HepG2 (cell line): ENCODE measurements around the gene CDC6. TPM values are rescaled to one million over a fixed set of nuclear protein-coding genes. Genes with fewer than 3 reads are reported as not detected.

Experiments
- ATAC-seq: fragments of 200-7000 bp; cut with Tn5 transposase; 3 replicates; pipeline ENCODE4 v1.9.1; 2020; ENCODE audit warnings: mild to moderate bottlenecking, moderate library complexity
- BruUV-seq: library from RNA; stranded (reverse); fragments of 400-500 nt; replicated peaks from 2 replicates; lab custom pipeline; 2021; lab: Mats Ljungman, UMichigan
- CTCF ChIA-PET: fragments of 300-600 bp; formaldehyde crosslinking; extraction: SDS; loops from one replicate; lab custom pipeline; 2021; ENCODE audit warnings: low total read pairs, inconsistent platforms, low intra/inter-chr PET ratio; lab: Yijun Ruan, JAX
- POLR2A ChIA-PET: fragments of 350-600 bp; sonication (Branson Sonifier 250); formaldehyde crosslinking; loops from one replicate; lab custom pipeline; 2020; ENCODE audit warnings: antibody characterized with exemption, inconsistent platforms; lab: Yijun Ruan, JAX
- DNase-seq: peaks from one replicate; pipeline ENCODE4 v3.0.0-alpha.2; 2015; ENCODE audit warnings: low spot score
- FAIRE-seq: peaks from 3 replicates; lab custom pipeline; 2011; peaks lifted over from hg19 to GRCh38; lab: Jason Lieb, UNC
- H2AFZ ChIP-seq: one replicate; pipeline ENCODE4 v1.6.1; 2011; ENCODE audit warnings: low read length, inconsistent platforms
- H3K27ac ChIP-seq: fragments of 300-600 bp; 3 replicates; pipeline ENCODE4 v1.8.0; 2011; ENCODE audit warnings: mixed run types, mild to moderate bottlenecking, mixed read lengths, low read length, inconsistent platforms; ENCODE audit not compliant: insufficient read depth; ENCODE audit errors: extremely low read length
- H3K27me3 ChIP-seq, 2 experiments: fragments of 200-600 bp in 1 of 2; 2 replicates in 1 of 2; 3 replicates in 1 of 2; pipeline versions ENCODE4 v1.6.0 to v1.8.0; 2011; ENCODE audit warnings: low read length in 2 of 2, mild to moderate bottlenecking in 2 of 2, moderate library complexity in 2 of 2, inconsistent platforms in 1 of 2; ENCODE audit not compliant: insufficient read depth in 2 of 2, control insufficient read depth in 1 of 2
- H3K36me3 ChIP-seq, 2 experiments: fragments of 200-600 bp in 1 of 2; replicated peaks in 1 of 2; 2 replicates in 1 of 2; 3 replicates in 1 of 2; pipeline versions ENCODE4 v1.5.1 to v1.8.0; 2011; ENCODE audit warnings: low read length in 2 of 2, inconsistent platforms in 1 of 2; ENCODE audit not compliant: insufficient read depth in 2 of 2, control insufficient read depth in 1 of 2
- H3K4me1 ChIP-seq: 2 replicates; pipeline ENCODE4 v1.5.1; 2012; ENCODE audit warnings: low read length, inconsistent platforms; ENCODE audit not compliant: insufficient read depth
- H3K4me2 ChIP-seq: 2 replicates; pipeline ENCODE4 v1.6.0; 2011; ENCODE audit warnings: low read depth, low read length, inconsistent platforms
- H3K4me3 ChIP-seq, 3 experiments: fragments of 200-600 bp in 1 of 3; sonication (generic), shearing (Covaris generic) in 1 of 3; replicated peaks in 1 of 3; 2 replicates each; pipeline ENCODE4 v1.5.1; 2011 to 2016; ENCODE audit warnings: low read length in 3 of 3, inconsistent platforms in 2 of 3, low read depth in 2 of 3, mild to moderate bottlenecking in 2 of 3, control low read depth in 1 of 3, mixed read lengths in 1 of 3; ENCODE audit not compliant: insufficient read depth in 1 of 3
- H3K79me2 ChIP-seq: one replicate; pipeline ENCODE4 v1.6.1; 2011; ENCODE audit warnings: low read length, inconsistent platforms; ENCODE audit not compliant: insufficient read depth
- H3K9ac ChIP-seq: 2 replicates; pipeline ENCODE4 v1.6.0; 2011; ENCODE audit warnings: mild to moderate bottlenecking, low read depth, low read length, inconsistent platforms; ENCODE audit not compliant: insufficient read depth
- H3K9me3 ChIP-seq: 2 replicates; pipeline ENCODE4 v1.5.1; 2012; ENCODE audit warnings: mild to moderate bottlenecking, low read length
- H4K20me1 ChIP-seq: 2 replicates; pipeline ENCODE4 v1.6.0; 2011; ENCODE audit warnings: inconsistent platforms, mild to moderate bottlenecking, low read length, moderate library complexity; ENCODE audit not compliant: insufficient read depth
- AGO2 ChIP-seq: fragments of 200-400 bp; formaldehyde crosslinking; optimal IDR thresholded peaks from 2 replicates; pipeline ENCODE3; 2017; ENCODE audit warnings: mild to moderate bottlenecking, low read depth, low read length, moderate library complexity
- ARNT2 ChIP-seq: sonication (generic); formaldehyde crosslinking; IDR thresholded peaks from 2 replicates; pipeline ENCODE4 v1.8.0; 2022; ENCODE audit warnings: mild to moderate bottlenecking, low read depth, missing genetic modification reagents, moderate library complexity
- MAFF ChIP-seq: IDR thresholded peaks from 2 replicates; pipeline ENCODE4 v1.6.1; 2011; ENCODE audit warnings: low read depth, low read length, improper control_type of control experiment
- MAFK ChIP-seq, 2 experiments: IDR thresholded peaks in 1 of 2; conservative IDR thresholded peaks in 1 of 2; 2 replicates each; pipeline ENCODE4 v1.6.1; 2011; ENCODE audit warnings: improper control_type of control experiment in 2 of 2, low read length in 2 of 2
- NONO ChIP-seq, 2 experiments: fragments of 450-650 bp in 1 of 2; sonication (generic) in 1 of 2; formaldehyde crosslinking in 1 of 2; IDR thresholded peaks in 1 of 2; conservative IDR thresholded peaks in 1 of 2; 2 replicates each; pipeline versions ENCODE4 v1.6.1 to v1.8.0; 2017 to 2022; ENCODE audit warnings: mild to moderate bottlenecking in 1 of 2, missing genetic modification reagents in 1 of 2, moderate library complexity in 1 of 2
- POLR2AphosphoS5 ChIP-seq: IDR thresholded peaks from 2 replicates; pipeline ENCODE4 v1.6.1; 2012; ENCODE audit warnings: low read depth, low read length
- POLR2G ChIP-seq: fragments of 200-400 bp; formaldehyde crosslinking; IDR thresholded peaks from 2 replicates; pipeline ENCODE4 v1.6.1; 2018; ENCODE audit warnings: mild to moderate bottlenecking, low read depth, low read length, moderate library complexity
- RFX1 ChIP-seq: fragments of 450-650 bp; IDR thresholded peaks from 2 replicates; pipeline ENCODE4 v1.6.1; 2017
- ZFP36L1 ChIP-seq: sonication (generic); formaldehyde crosslinking; IDR thresholded peaks from 2 replicates; pipeline ENCODE4 v1.8.0; 2022; ENCODE audit warnings: mild to moderate bottlenecking, missing genetic modification reagents, moderate library complexity
- ZNF614 ChIP-seq: IDR thresholded peaks from 2 replicates; pipeline ENCODE4 v1.6.1; 2018; ENCODE audit warnings: missing biosample characterization, missing genetic modification reagents, inconsistent platforms, borderline replicate concordance
- WGBS: methylation state at CpG from one replicate; pipeline ENCODE4 v1.1.6; 2017; ENCODE audit warnings: low lambda C conversion rate; 5-methylcytosine and 5-hydroxymethylcytosine counted together
- in situ Hi-C: cut with HindIII; loops from 2 replicates; pipeline ENCODE4 v1.10.0; 2017; ENCODE audit warnings: low pct_unique_long_range_greater_than_20kb; ENCODE audit not compliant: extremely low pct_ligation_motif_present
- intact Hi-C: fragments of 100-400 bp; cut with micrococcal nuclease; formaldehyde crosslinking; loops from one replicate; pipeline ENCODE4 v1.10.0; 2022; ENCODE audit not compliant: unreplicated experiment
- polyA plus RNA-seq, 8 experiments: library from polyadenylated mRNA; depleted of rRNA in 3 of 8; stranded (reverse) in 7 of 8; unstranded in 1 of 8; fragments of >200 nt; fragmentation: Illumina TruSeq in 4 of 8; extraction: Trizol in 4 of 8; gene quantifications; 2 replicates each; pipeline versions ENCODE4 v1.2.1 to v1.2.3, GENCODE V29; 2011 to 2016; ENCODE audit warnings: low read depth in 4 of 8, missing spikeins in 1 of 8, mixed read lengths in 1 of 8; ENCODE audit not compliant: insufficient read depth in 1 of 8
- total RNA-seq, 5 experiments: library from RNA; depleted of rRNA; stranded (reverse); fragments of >200 nt; fragmentation: Illumina TruSeq; extraction: Trizol; gene quantifications; 2 replicates each; pipeline ENCODE4 v1.2.3, GENCODE V29; 2016; ENCODE audit warnings: low read depth in 1 of 5
- TF ChIP-seq, protein P1 (sequence below): sonication (generic); formaldehyde crosslinking; IDR thresholded peaks from 2 replicates; pipeline ENCODE4 v1.5.1; 2020; ENCODE audit warnings: mild to moderate bottlenecking, missing genetic modification reagents, moderate library complexity
- TF ChIP-seq, protein P2 (sequence below): sonication (generic); formaldehyde crosslinking; IDR thresholded peaks from 2 replicates; pipeline ENCODE4 v1.4.0; 2020; ENCODE audit warnings: missing genetic modification reagents
- TF ChIP-seq, protein P3 (sequence below): IDR thresholded peaks from 2 replicates; pipeline ENCODE4 v1.6.1; 2016; ENCODE audit warnings: missing biosample characterization, missing genetic modification reagents, low read depth

Gene CDC6
- total and polyA plus RNA-seq, 2 of the 13 experiments (the other 11 are each of a cell fraction or from before 2014, with no cell fraction given), result 17.4 to 114 TPM

DNA sequence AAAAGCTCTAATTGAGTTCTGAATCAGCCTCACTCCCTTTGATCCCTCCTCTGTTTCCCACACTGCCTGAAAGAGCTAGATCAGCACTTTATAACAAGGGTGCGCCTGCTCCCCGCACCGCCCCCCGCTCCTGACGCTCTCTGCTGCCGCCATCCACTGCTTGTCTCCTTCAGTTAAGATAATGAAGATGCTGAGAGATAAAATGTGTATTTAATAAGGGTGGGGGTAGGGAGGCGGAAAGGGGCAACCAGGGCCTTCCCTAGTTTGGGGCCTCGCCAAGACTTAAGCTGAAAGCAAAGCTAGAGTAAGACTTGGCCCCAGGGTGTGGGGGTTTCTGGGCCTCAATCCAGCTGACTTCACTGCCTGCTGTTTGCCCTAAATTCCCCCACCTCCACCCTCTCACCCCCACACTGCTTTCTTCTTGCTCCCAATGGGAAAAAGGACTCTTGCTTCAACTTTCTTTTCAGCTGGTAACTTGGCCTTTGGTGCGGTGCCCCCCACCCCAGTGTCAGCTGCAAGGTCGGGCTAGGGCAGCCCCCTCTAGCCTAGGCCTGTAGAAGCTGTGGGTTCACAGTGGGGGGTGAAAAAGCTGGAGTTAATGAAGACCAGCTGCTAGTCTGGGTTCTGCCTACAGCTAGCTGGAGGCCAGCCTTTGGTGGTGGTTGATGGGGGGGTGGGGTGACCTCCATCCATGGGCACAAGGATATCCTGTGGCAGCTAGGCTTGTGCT is 19.5 kb downstream of the CDC6 start:
- Histone ChIP-seq H2AFZ (no peak overlapping the region), H3K79me2 (no peaks in the 10 kb centered on the region), H3K27ac (no peak overlapping the region), H4K20me1 (no peaks in the 10 kb centered on the region), H3K4me1 (peaks cover 57% of the 10 kb centered on the region), H3K4me2 (peak overlapping the region; percentile 28), H3K36me3 (peaks cover 0 to 14% of the 10 kb centered on the region in 2 experiments; a peak in 4 of 5 replicates), H3K27me3 (no peaks in the 10 kb centered on the region; a peak in 1 of 5 replicates), H3K4me3 (no peak overlapping the region), H3K9ac (no peak overlapping the region), H3K9me3 (no peaks in the 10 kb centered on the region)
- ATAC-seq (peak; percentile 2), DNase-seq (no peak), FAIRE-seq (no peak)
- POLR2A ChIA-PET, result interaction anchor here (1.2 to 4.1 kb wide), 6 partner anchors 11 to 56 kb away, joined by 3 to 35 read pairs (median 8); no protein-coding TSS in a partner anchor
- 69% methylated on average over 10 of the region's 10 CpGs for WGBS
- CTCF ChIA-PET, result interaction anchor here (8.6 kb wide), 1 partner anchor 47 kb away, joined by 157 read pairs; no protein-coding TSS in a partner anchor
- TF ChIP-seq RFX1, result no peak
- TF ChIP-seq, protein P1, sequence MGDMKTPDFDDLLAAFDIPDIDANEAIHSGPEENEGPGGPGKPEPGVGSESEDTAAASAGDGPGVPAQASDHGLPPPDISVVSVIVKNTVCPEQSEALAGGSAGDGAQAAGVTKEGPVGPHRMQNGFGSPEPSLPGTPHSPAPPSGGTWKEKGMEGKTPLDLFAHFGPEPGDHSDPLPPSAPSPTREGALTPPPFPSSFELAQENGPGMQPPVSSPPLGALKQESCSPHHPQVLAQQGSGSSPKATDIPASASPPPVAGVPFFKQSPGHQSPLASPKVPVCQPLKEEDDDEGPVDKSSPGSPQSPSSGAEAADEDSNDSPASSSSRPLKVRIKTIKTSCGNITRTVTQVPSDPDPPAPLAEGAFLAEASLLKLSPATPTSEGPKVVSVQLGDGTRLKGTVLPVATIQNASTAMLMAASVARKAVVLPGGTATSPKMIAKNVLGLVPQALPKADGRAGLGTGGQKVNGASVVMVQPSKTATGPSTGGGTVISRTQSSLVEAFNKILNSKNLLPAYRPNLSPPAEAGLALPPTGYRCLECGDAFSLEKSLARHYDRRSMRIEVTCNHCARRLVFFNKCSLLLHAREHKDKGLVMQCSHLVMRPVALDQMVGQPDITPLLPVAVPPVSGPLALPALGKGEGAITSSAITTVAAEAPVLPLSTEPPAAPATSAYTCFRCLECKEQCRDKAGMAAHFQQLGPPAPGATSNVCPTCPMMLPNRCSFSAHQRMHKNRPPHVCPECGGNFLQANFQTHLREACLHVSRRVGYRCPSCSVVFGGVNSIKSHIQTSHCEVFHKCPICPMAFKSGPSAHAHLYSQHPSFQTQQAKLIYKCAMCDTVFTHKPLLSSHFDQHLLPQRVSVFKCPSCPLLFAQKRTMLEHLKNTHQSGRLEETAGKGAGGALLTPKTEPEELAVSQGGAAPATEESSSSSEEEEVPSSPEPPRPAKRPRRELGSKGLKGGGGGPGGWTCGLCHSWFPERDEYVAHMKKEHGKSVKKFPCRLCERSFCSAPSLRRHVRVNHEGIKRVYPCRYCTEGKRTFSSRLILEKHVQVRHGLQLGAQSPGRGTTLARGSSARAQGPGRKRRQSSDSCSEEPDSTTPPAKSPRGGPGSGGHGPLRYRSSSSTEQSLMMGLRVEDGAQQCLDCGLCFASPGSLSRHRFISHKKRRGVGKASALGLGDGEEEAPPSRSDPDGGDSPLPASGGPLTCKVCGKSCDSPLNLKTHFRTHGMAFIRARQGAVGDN (CRISPR knock-in tag), result peak; percentile 20; the same call in 1 of the 2 replicates
- 0 out of 2 replicates have a peak, but pooled peaks have one; percentile 7 for TF ChIP-seq ZNF614
- TF ChIP-seq POLR2G, result peak; percentile 20; the same call in 1 of the 2 replicates
- TF ChIP-seq AGO2, result peak; percentile 46
- TF ChIP-seq ZFP36L1 (CRISPR knock-in tag), result no peak
- TF ChIP-seq, protein P2, sequence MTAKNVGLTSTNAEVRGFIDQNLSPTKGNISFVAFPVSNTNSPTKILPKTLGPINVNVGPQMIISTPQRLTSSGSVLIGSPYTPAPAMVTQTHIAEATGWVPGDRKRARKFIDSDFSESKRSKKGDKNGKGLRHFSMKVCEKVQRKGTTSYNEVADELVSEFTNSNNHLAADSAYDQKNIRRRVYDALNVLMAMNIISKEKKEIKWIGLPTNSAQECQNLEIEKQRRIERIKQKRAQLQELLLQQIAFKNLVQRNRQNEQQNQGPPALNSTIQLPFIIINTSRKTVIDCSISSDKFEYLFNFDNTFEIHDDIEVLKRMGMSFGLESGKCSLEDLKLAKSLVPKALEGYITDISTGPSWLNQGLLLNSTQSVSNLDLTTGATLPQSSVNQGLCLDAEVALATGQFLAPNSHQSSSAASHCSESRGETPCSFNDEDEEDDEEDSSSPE (CRISPR knock-in tag), result no peak
- peak; percentile 86 for TF ChIP-seq MAFF
- peak; percentile 36; the same call in 1 of the 2 replicates for TF ChIP-seq ARNT2 (CRISPR knock-in tag)
- TF ChIP-seq POLR2AphosphoS5, result peak; percentile 29; the same call in 1 of the 2 replicates
- TF ChIP-seq NONO (IDR thresholded peaks at IDR 0.05), result no peak
- TF ChIP-seq NONO (CRISPR knock-in tag; conservative IDR thresholded peaks at IDR 0.05), result 0 out of 2 replicates have a peak, but pooled peaks have one; percentile 27
- TF ChIP-seq, protein P3, sequence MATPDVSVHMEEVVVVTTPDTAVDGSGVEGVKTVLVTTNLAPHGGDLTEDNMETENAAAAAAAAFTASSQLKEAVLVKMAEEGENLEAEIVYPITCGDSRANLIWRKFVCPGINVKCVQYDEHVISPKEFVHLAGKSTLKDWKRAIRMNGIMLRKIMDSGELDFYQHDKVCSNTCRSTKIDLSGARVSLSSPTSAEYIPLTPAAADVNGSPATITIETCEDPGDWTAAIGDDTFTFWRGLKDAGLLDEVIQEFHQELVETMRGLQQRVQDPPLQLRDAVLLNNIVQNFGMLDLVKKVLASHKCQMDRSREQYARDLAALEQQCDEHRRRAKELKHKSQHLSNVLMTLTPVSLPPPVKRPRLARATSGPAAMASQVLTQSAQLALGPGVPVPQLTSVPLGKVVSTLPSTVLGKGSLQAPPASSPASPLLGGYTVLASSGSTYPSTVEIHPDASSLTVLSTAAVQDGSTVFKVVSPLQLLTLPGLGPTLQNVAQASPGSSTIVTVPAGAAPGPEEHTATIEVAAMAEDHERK (CRISPR knock-in tag), result no peak
- TF ChIP-seq MAFK (conservative IDR thresholded peaks at IDR 0.05 in 1 of 2, IDR thresholded peaks at IDR 0.05 in 1 of 2; ENCODE audit: low read length in 2 of 2), result peak; percentile 92 to 93
- no TSS peak for BruUV-seq
- in situ Hi-C loops, result no loop called here
- intact Hi-C loops, result no loop called here
